Endothelial cell of umbilical vein (primary cell): ENCODE measurements around the gene PCDHGA5. TPM values are rescaled to one million over a fixed set of nuclear protein-coding genes. Genes with fewer than 3 reads are reported as not detected.

ENCODE experiments used
- BruUV-seq: library from RNA; stranded (reverse); fragments of 400-500 nt; replicated peaks from 2 replicates; lab custom pipeline; 2021; lab: Mats Ljungman, UMichigan
- CTCF ChIA-PET: fragments of 300-600, 350-600 bp; sonication (Branson Sonifier 250); formaldehyde crosslinking; loops from one replicate; lab custom pipeline; 2021; ENCODE audit warnings: antibody characterized with exemption, inconsistent platforms; lab: Charles Lee
- POLR2A ChIA-PET: fragments of 300-600, 350-600 bp; sonication (Branson Sonifier 250); formaldehyde crosslinking; loops from one replicate; lab custom pipeline; 2021; ENCODE audit warnings: antibody characterized with exemption, inconsistent platforms; lab: Charles Lee
- DNase-seq: peaks from one replicate; pipeline ENCODE4 v3.0.0-alpha.2; 2011; ENCODE audit warnings: low read depth, low spot score
- FAIRE-seq: peaks from 2 replicates; lab custom pipeline; 2011; peaks lifted over from hg19 to GRCh38; lab: Jason Lieb, UNC
- H2AFZ ChIP-seq: 2 replicates; pipeline ENCODE4 v1.6.0; 2012; ENCODE audit warnings: low read depth, low read length, control low read depth, inconsistent platforms
- H3K27ac ChIP-seq: 2 replicates; pipeline ENCODE4 v1.5.1; 2011; ENCODE audit warnings: low read depth, mild to moderate bottlenecking, control low read depth, low read length, moderate library complexity; ENCODE audit not compliant: insufficient read depth
- H3K27me3 ChIP-seq, 2 experiments: 2 replicates each; pipeline versions ENCODE4 v1.6.0 to v1.6.1; 2011; ENCODE audit warnings: low read length in 2 of 2, mixed read lengths in 1 of 2; ENCODE audit not compliant: control insufficient read depth in 2 of 2, insufficient read depth in 2 of 2
- H3K36me3 ChIP-seq, 2 experiments: 2 replicates in 1 of 2; 3 replicates in 1 of 2; pipeline ENCODE4 v1.5.1; 2011; ENCODE audit warnings: low read length in 2 of 2, mild to moderate bottlenecking in 1 of 2, moderate library complexity in 1 of 2; ENCODE audit not compliant: control insufficient read depth in 2 of 2, insufficient read depth in 2 of 2; ENCODE audit errors: extremely low read depth in 1 of 2
- H3K4me1 ChIP-seq: 3 replicates; pipeline ENCODE4 v1.5.1; 2011; ENCODE audit warnings: mild to moderate bottlenecking, low read length; ENCODE audit not compliant: control insufficient read depth, insufficient read depth; ENCODE audit errors: extremely low read depth
- H3K4me2 ChIP-seq: 2 replicates; pipeline ENCODE4 v1.6.1; 2011; ENCODE audit warnings: low read length, control low read depth, mixed read lengths; ENCODE audit not compliant: insufficient read depth
- H3K4me3 ChIP-seq, 3 experiments: fragments of 200-600 bp in 1 of 3; sonication (generic), shearing (Covaris generic) in 1 of 3; replicated peaks in 1 of 3; 2 replicates each; pipeline ENCODE4 v1.5.1; 2011 to 2016; ENCODE audit warnings: control low read depth in 3 of 3, low read length in 3 of 3, mild to moderate bottlenecking in 2 of 3, inconsistent platforms in 1 of 3, low read depth in 1 of 3, moderate library complexity in 1 of 3; ENCODE audit not compliant: insufficient read depth in 1 of 3
- H3K79me2 ChIP-seq: 2 replicates; pipeline ENCODE4 v1.6.0; 2012; ENCODE audit warnings: low read length, inconsistent platforms; ENCODE audit not compliant: control insufficient read depth, insufficient read depth
- H3K9ac ChIP-seq: replicated peaks from 2 replicates; pipeline ENCODE3; 2011; ENCODE audit warnings: low read length, control low read depth; ENCODE audit not compliant: insufficient read depth; ENCODE audit errors: extremely low read depth
- H3K9me1 ChIP-seq: replicated peaks from 3 replicates; pipeline ENCODE4 v1.6.0; 2011; ENCODE audit warnings: mild to moderate bottlenecking, low read length; ENCODE audit not compliant: control insufficient read depth, insufficient read depth; ENCODE audit errors: extremely low read depth
- H3K9me3 ChIP-seq: replicated peaks from 2 replicates; pipeline ENCODE4 v1.5.1; 2012; ENCODE audit warnings: low read length, inconsistent platforms; ENCODE audit not compliant: control insufficient read depth, insufficient read depth
- H4K20me1 ChIP-seq: replicated peaks from 2 replicates; pipeline ENCODE3; 2011; ENCODE audit warnings: mild to moderate bottlenecking, low read length; ENCODE audit not compliant: control insufficient read depth, insufficient read depth; ENCODE audit errors: extremely low read depth
- EZH2 ChIP-seq: IDR thresholded peaks from 2 replicates; pipeline ENCODE4 v1.6.1; 2012; ENCODE audit warnings: borderline replicate concordance, low read depth, mild to moderate bottlenecking, moderate library complexity, low read length, inconsistent platforms; ENCODE audit not compliant: severe bottlenecking
- MAX ChIP-seq: IDR thresholded peaks from 2 replicates; pipeline ENCODE4 v1.6.1; 2011; ENCODE audit not compliant: insufficient read depth, insufficient read length
- POLR2A ChIP-seq: IDR thresholded peaks from 2 replicates; pipeline ENCODE4 v1.6.1; 2012; ENCODE audit warnings: low read depth, mild to moderate bottlenecking, control low read depth, low read length
- dilution Hi-C: fragments of 300-500 bp; cut with MboI; formaldehyde crosslinking; loops from one replicate; pipeline ENCODE4 v1.15.0; 2019; ENCODE audit warnings: low sequenced_read_pairs; ENCODE audit not compliant: extremely low pct_ligation_motif_present
- intact Hi-C: fragments of 100-400 bp; cut with micrococcal nuclease; formaldehyde crosslinking; loops from one replicate; pipeline ENCODE4 v1.10.0; 2022
- polyA plus RNA-seq, 4 experiments: library from polyadenylated mRNA; depleted of rRNA in 3 of 4; stranded (reverse) in 3 of 4; unstranded in 1 of 4; fragments of >200 nt; gene quantifications; 2 replicates each; pipeline versions ENCODE4 v1.2.1 to v1.2.3, GENCODE V29; 2011 to 2012; ENCODE audit warnings: missing spikeins in 1 of 4
- total RNA-seq: library from RNA; stranded (reverse); gene quantifications from 2 replicates; pipeline ENCODE4 v1.2.3, GENCODE V29; 2021
- TF ChIP-seq, protein P1 (sequence below), 2 donors: IDR thresholded peaks; 1 replicate in 1 of 2; 2 replicates in 1 of 2; pipeline ENCODE4 v1.5.1; 2011; ENCODE audit warnings: low read length in 2 of 2, mild to moderate bottlenecking in 2 of 2, moderate library complexity in 2 of 2, control low read depth in 1 of 2, inconsistent platforms in 1 of 2, low read depth in 1 of 2; ENCODE audit not compliant: insufficient read depth in 1 of 2; ENCODE audit errors: extremely low read depth in 1 of 2

The PCDHGA5 gene
- total and polyA plus RNA-seq, 2 donors (not counting 3 experiments of a cell fraction or from before 2014, with no cell fraction given): 0.36 to 0.93 TPM

GRCh38 chr5:141330299-141331080 is 33.5 kb upstream of the PCDHGA5 start, which contains the start of gene PCDHGA1:
Gene PCDHGA1, plus strand, starts transcription at chr5:141330514.
- no peak within 1 kb of the TSS for H3K4me2 ChIP-seq
- H3K9ac ChIP-seq: no peak within 1 kb of the TSS
- H3K9me1 ChIP-seq: no peaks in the 10 kb centered on the region
- no peaks in the 10 kb centered on the region for H4K20me1 ChIP-seq
- BruUV-seq: no TSS peak
- H2AFZ ChIP-seq: no peak within 1 kb of the TSS
- H3K27me3 ChIP-seq: peaks cover 25 to 64% of the 10 kb centered on the region in 2 experiments
- TF ChIP-seq POLR2A (no peak), MAX (no peak), EZH2 (no peak)
- TF ChIP-seq, protein P1, sequence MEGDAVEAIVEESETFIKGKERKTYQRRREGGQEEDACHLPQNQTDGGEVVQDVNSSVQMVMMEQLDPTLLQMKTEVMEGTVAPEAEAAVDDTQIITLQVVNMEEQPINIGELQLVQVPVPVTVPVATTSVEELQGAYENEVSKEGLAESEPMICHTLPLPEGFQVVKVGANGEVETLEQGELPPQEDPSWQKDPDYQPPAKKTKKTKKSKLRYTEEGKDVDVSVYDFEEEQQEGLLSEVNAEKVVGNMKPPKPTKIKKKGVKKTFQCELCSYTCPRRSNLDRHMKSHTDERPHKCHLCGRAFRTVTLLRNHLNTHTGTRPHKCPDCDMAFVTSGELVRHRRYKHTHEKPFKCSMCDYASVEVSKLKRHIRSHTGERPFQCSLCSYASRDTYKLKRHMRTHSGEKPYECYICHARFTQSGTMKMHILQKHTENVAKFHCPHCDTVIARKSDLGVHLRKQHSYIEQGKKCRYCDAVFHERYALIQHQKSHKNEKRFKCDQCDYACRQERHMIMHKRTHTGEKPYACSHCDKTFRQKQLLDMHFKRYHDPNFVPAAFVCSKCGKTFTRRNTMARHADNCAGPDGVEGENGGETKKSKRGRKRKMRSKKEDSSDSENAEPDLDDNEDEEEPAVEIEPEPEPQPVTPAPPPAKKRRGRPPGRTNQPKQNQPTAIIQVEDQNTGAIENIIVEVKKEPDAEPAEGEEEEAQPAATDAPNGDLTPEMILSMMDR (IDR thresholded peaks at IDR 0.05; ENCODE audit: extremely low read depth in 1 of 2, insufficient read depth in 1 of 2, low read depth in 1 of 2, low read length in 2 of 2): peak; percentile 29 to 33
- no peaks in the 10 kb centered on the region for H3K36me3 ChIP-seq
- H3K9me3 ChIP-seq: no peaks in the 10 kb centered on the region
- H3K79me2 ChIP-seq: no peaks in the 10 kb centered on the region
- peak; percentile 53 for DNase-seq
- no peaks in the 10 kb centered on the region for H3K4me1 ChIP-seq
- no peak within 1 kb of the TSS for H3K4me3 ChIP-seq
- ChIA-PET POLR2A (interaction anchor here (1.7 kb wide), 1 partner anchor 10 kb away, joined by 7 read pairs; the partner anchor contains the start of gene TAF7), CTCF (interaction anchor here (0.6 to 3.4 kb wide), 28 partner anchors 9 to 1325 kb away, joined by 3 to 33 read pairs (median 4); partner anchors contain the start of genes PCDHB14, PCDHB15, PCDHGA10 and PCDHGA11)
- H3K27ac ChIP-seq: no peak within 1 kb of the TSS
- no peak for FAIRE-seq
- dilution Hi-C loops (no loop called here), intact Hi-C loops (no loop called here)
